Tibial nerve (tissue), 3 donors: ENCODE data around the gene RPAIN.

ENCODE experiments used
- POLR2A ChIP-seq, 2 donors: fragments of 450-650 bp; IDR thresholded peaks; one replicate each; pipeline ENCODE4 v1.6.1; 2017; ENCODE audit warnings: antibody characterized with exemption in 2 of 2, mild to moderate bottlenecking in 2 of 2, moderate library complexity in 2 of 2
- TF ChIP-seq, protein P1 (sequence below), 5 experiments: fragments of 200-600 bp in 3 of 5; fragments of 450-650 bp in 2 of 5; sonication (generic) in 3 of 5; IDR thresholded peaks; one replicate each; pipeline ENCODE4 v1.5.1; 2016 to 2019; ENCODE audit warnings: antibody characterized with exemption in 5 of 5, mild to moderate bottlenecking in 3 of 5, moderate library complexity in 2 of 5

GRCh38 chr17:5378566-5379207, 41.3 kb upstream of the RPAIN start:
- TF ChIP-seq, protein P1, sequence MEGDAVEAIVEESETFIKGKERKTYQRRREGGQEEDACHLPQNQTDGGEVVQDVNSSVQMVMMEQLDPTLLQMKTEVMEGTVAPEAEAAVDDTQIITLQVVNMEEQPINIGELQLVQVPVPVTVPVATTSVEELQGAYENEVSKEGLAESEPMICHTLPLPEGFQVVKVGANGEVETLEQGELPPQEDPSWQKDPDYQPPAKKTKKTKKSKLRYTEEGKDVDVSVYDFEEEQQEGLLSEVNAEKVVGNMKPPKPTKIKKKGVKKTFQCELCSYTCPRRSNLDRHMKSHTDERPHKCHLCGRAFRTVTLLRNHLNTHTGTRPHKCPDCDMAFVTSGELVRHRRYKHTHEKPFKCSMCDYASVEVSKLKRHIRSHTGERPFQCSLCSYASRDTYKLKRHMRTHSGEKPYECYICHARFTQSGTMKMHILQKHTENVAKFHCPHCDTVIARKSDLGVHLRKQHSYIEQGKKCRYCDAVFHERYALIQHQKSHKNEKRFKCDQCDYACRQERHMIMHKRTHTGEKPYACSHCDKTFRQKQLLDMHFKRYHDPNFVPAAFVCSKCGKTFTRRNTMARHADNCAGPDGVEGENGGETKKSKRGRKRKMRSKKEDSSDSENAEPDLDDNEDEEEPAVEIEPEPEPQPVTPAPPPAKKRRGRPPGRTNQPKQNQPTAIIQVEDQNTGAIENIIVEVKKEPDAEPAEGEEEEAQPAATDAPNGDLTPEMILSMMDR (IDR thresholded peaks at IDR 0.05): no peak
- TF ChIP-seq POLR2A (IDR thresholded peaks at IDR 0.05): no peak
